Measurements from ENCODE around the gene MISFA. TPM values are rescaled to one million over a fixed set of nuclear protein-coding genes. Genes with fewer than 3 reads are reported as not detected.

The MISFA gene
- total and polyA plus RNA-seq, 9 of the 15 experiments (the other 6 are each of a cell fraction or from before 2014, with no cell fraction given) = 1.6 to 6.3 (median 3.4) TPM

- TF ChIP-seq CHD7 (IDR thresholded peaks at IDR 0.05; ENCODE audit: low read depth, low read length) = no peak
- 0 out of 2 replicates have a peak, but pooled peaks have one; percentile 56 for TF ChIP-seq KAT7 (CRISPR knock-in tag; IDR thresholded peaks at IDR 0.05; ENCODE audit: borderline replicate concordance)
- TF ChIP-seq CEBPZ (IDR thresholded peaks at IDR 0.05; ENCODE audit: borderline replicate concordance, low read depth, low read length) = no peak
- TF ChIP-seq JUN (IDR thresholded peaks at IDR 0.05; ENCODE audit: borderline replicate concordance, low read depth, low read length) = peak; percentile 63; the same call in 1 of the 2 replicates
- no peak; the same call in 1 of the 2 replicates for TF ChIP-seq JUN (CRISPR knock-in tag; IDR thresholded peaks at IDR 0.05; ENCODE audit: borderline replicate concordance)
- TF ChIP-seq RB1 (IDR thresholded peaks at IDR 0.05; ENCODE audit: low read depth) = peak; percentile 40
- peak; percentile 67 to 89 for TF ChIP-seq MNT (conservative IDR thresholded peaks at IDR 0.05)
- no peak for TF ChIP-seq ZNF76 (CRISPR knock-in tag; IDR thresholded peaks at IDR 0.05; ENCODE audit: borderline replicate concordance)
- TF ChIP-seq SP1 (CRISPR knock-in tag; IDR thresholded peaks at IDR 0.05) = peak; percentile 94
These were observed 34.8 kb downstream of the MISFA start, which contains the start of gene SPTY2D1 (continued) for GRCh38 chr11:18634140-18635032.
